ENCODE results near the gene ARFGAP1. TPM values are rescaled to one million over a fixed set of nuclear protein-coding genes. Genes with fewer than 3 reads are reported as not detected.

The ARFGAP1 gene
- total RNA-seq, 1 donor from 2014 or later = 220 TPM

DNA sequence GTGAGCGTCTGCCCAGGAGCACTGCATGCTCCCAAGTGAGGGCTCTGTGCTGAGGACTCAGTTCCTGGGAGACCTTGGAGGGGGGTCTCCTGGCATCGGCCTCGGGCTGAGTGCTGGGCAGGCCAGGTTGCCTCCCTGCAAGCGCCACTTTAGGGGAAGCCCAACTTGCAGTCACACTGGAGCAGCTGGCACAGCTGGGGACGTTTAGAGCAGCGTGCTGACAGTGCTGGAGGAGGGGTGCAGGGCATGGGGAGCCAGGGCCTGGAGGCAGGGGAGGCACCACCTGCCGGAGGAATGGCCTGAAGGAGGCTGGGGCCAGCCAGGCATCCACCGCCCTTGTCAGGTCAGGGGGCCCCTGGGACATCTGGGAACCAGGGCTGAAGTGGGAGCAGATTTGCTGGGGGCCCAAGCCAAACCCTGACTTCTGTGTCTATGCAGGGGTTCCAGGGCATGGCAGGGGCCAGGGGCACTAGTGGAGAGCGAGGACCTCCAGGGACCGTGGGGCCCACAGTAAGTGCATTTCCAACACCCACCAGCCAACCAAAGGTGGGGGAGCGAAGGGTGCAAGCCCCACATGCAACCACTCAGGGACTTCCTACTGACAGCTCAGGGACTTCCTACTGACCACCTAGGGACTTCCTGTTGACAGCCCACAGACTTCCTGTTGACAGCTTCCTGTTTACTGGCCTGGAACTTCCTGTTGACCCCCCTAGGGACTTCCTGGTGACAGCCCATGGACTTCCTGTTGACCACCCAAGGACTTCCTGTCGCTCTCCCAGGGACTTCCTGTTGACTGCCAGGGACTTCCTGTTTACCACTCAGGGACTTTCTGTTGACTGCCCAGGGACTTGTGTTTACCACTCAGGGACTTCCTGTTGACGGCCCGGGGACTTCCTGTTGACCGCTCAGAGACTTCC, 54.0 kb downstream of the ARFGAP1 start:
- TF ChIP-seq, protein P1, sequence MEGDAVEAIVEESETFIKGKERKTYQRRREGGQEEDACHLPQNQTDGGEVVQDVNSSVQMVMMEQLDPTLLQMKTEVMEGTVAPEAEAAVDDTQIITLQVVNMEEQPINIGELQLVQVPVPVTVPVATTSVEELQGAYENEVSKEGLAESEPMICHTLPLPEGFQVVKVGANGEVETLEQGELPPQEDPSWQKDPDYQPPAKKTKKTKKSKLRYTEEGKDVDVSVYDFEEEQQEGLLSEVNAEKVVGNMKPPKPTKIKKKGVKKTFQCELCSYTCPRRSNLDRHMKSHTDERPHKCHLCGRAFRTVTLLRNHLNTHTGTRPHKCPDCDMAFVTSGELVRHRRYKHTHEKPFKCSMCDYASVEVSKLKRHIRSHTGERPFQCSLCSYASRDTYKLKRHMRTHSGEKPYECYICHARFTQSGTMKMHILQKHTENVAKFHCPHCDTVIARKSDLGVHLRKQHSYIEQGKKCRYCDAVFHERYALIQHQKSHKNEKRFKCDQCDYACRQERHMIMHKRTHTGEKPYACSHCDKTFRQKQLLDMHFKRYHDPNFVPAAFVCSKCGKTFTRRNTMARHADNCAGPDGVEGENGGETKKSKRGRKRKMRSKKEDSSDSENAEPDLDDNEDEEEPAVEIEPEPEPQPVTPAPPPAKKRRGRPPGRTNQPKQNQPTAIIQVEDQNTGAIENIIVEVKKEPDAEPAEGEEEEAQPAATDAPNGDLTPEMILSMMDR (IDR thresholded peaks at IDR 0.05; ENCODE audit: insufficient read depth, low read depth, low read length) = no peak
- no peak for TF ChIP-seq EZH2 (IDR thresholded peaks at IDR 0.05; ENCODE audit: insufficient read depth, low read length)
- Histone ChIP-seq H3K27me3 (ENCODE audit: insufficient read depth, low read length) (peaks cover 19% of the 10 kb centered on the region), H3K36me3 (ENCODE audit: insufficient read depth, low read length) (no peaks in the 10 kb centered on the region), H3K4me3 (ENCODE audit: insufficient read depth, low read depth, low read length) (no peak overlapping the region), H2AFZ (ENCODE audit: low read depth, low read length) (no peak overlapping the region), H3K9ac (ENCODE audit: low read length) (no peak overlapping the region), H3K9me3 (ENCODE audit: insufficient read depth, low read depth, low read length) (no peaks in the 10 kb centered on the region), H3K4me1 (ENCODE audit: insufficient read depth, low read length) (no peaks in the 10 kb centered on the region), H3K4me2 (ENCODE audit: low read length) (no peak overlapping the region), H4K20me1 (ENCODE audit: insufficient read depth, low read length) (no peaks in the 10 kb centered on the region), H3K27ac (ENCODE audit: low read depth, low read length) (no peak overlapping the region), H3K79me2 (ENCODE audit: insufficient read depth, low read length) (no peaks in the 10 kb centered on the region)
- H3K27ac Mint-ChIP-seq (ENCODE audit: unreplicated experiment) = no peak overlapping the region
- peaks cover 20% of the 10 kb centered on the region for H3K27me3 Mint-ChIP-seq (ENCODE audit: low read depth, unreplicated experiment)
- no peak overlapping the region for H3K4me3 Mint-ChIP-seq (ENCODE audit: unreplicated experiment)
- peaks cover 3% of the 10 kb centered on the region for H3K9me3 Mint-ChIP-seq (ENCODE audit: unreplicated experiment)
- no peak for FAIRE-seq
- no peak for DNase-seq (ENCODE audit: low read depth)
- H3K36me3 Mint-ChIP-seq (ENCODE audit: low read depth, unreplicated experiment) = peaks cover 11% of the 10 kb centered on the region
- no peaks in the 10 kb centered on the region for H3K4me1 Mint-ChIP-seq (ENCODE audit: low read depth, unreplicated experiment)

DNA sequence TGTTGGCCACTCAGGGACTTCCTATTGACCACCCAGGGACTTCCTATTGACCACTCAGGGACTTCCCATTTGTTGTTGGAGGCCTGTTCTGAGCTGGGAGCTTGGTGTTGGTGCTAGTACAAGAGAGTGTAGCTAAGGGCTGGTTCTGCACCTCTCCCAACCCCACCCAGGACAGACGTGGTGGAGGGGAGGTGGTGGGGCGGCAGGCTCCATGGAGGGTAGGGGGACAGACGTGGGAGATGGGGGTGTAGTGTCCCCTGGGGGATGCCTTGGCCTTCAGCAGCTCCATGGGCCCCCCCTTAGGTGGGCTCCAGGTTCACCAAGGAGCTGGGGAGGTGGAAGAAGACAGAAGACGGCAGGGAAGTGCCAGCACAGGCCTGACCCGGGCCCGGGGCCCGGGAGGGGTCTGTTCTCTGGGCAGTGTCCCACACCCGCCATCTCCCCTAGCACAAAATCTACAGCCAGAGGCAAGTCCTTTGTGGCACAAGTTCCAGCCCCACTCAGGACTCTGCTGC, 54.7 kb downstream of the ARFGAP1 start:
- H3K27ac ChIP-seq (ENCODE audit: low read depth, low read length) = no peak overlapping the region

More for the DNA sequence above, 54.7 kb downstream of the ARFGAP1 start:
- Histone ChIP-seq H3K36me3 (ENCODE audit: insufficient read depth, low read length) (no peaks in the 10 kb centered on the region), H2AFZ (ENCODE audit: low read depth, low read length) (no peak overlapping the region), H3K27me3 (ENCODE audit: insufficient read depth, low read length) (peaks cover 19% of the 10 kb centered on the region), H3K4me2 (ENCODE audit: low read length) (no peak overlapping the region), H4K20me1 (ENCODE audit: insufficient read depth, low read length) (no peaks in the 10 kb centered on the region), H3K9ac (ENCODE audit: low read length) (no peak overlapping the region), H3K79me2 (ENCODE audit: insufficient read depth, low read length) (no peaks in the 10 kb centered on the region), H3K4me1 (ENCODE audit: insufficient read depth, low read length) (no peaks in the 10 kb centered on the region), H3K4me3 (ENCODE audit: insufficient read depth, low read depth, low read length) (no peak overlapping the region), H3K9me3 (ENCODE audit: insufficient read depth, low read depth, low read length) (peaks cover 6% of the 10 kb centered on the region)
- FAIRE-seq (no peak), DNase-seq (ENCODE audit: low read depth) (no peak)
- Mint-ChIP-seq H3K9me3 (ENCODE audit: unreplicated experiment) (peaks cover 10% of the 10 kb centered on the region), H3K4me3 (ENCODE audit: unreplicated experiment) (no peak overlapping the region), H3K27me3 (ENCODE audit: low read depth, unreplicated experiment) (peaks cover 20% of the 10 kb centered on the region), H3K36me3 (ENCODE audit: low read depth, unreplicated experiment) (peaks cover 18% of the 10 kb centered on the region), H3K4me1 (ENCODE audit: low read depth, unreplicated experiment) (no peaks in the 10 kb centered on the region), H3K27ac (ENCODE audit: unreplicated experiment) (no peak overlapping the region)
- TF ChIP-seq, protein P1 (IDR thresholded peaks at IDR 0.05; ENCODE audit: insufficient read depth, low read depth, low read length) = no peak
- TF ChIP-seq EZH2 (IDR thresholded peaks at IDR 0.05; ENCODE audit: insufficient read depth, low read length) = no peak
